HepG2 (cell line): ENCODE results near the gene PRB3.

Experiments
- DPF2 ChIP-seq: sonication (generic); formaldehyde crosslinking; IDR thresholded peaks from 2 replicates; pipeline ENCODE4 v1.4.0; 2020; ENCODE audit warnings: mild to moderate bottlenecking, low read depth, missing genetic modification reagents, borderline replicate concordance
- EZH2 ChIP-seq: conservative IDR thresholded peaks from 2 replicates; pipeline ENCODE4 v1.6.1; 2012; ENCODE audit warnings: mild to moderate bottlenecking, low read depth, low read length, moderate library complexity
- GLI4 ChIP-seq: sonication (generic); formaldehyde crosslinking; IDR thresholded peaks from 2 replicates; pipeline ENCODE4 v1.5.1; 2020; ENCODE audit warnings: missing genetic modification reagents, mild to moderate bottlenecking, moderate library complexity, borderline replicate concordance
- KAT7 ChIP-seq: IDR thresholded peaks from 2 replicates; pipeline ENCODE4 v1.6.1; 2018; ENCODE audit warnings: borderline replicate concordance, missing compliant biosample characterization
- MIXL1 ChIP-seq: IDR thresholded peaks from 2 replicates; pipeline ENCODE4 v1.6.1; 2016
- POLR2AphosphoS5 ChIP-seq: IDR thresholded peaks from 2 replicates; pipeline ENCODE4 v1.6.1; 2012; ENCODE audit warnings: low read depth, low read length
- ZNF501 ChIP-seq: sonication (generic); formaldehyde crosslinking; IDR thresholded peaks from 2 replicates; pipeline ENCODE4 v1.5.1; 2020; ENCODE audit warnings: mild to moderate bottlenecking, moderate library complexity, missing genetic modification reagents
- TF ChIP-seq, protein P1 (sequence below): sonication (generic); formaldehyde crosslinking; IDR thresholded peaks from 2 replicates; pipeline ENCODE4 v1.8.0; 2022; ENCODE audit warnings: mild to moderate bottlenecking, missing genetic modification reagents, borderline replicate concordance
- TF ChIP-seq, protein P2 (sequence below): conservative IDR thresholded peaks from 2 replicates; pipeline ENCODE4 v1.6.1; 2018; ENCODE audit warnings: missing genetic modification reagents
- TF ChIP-seq, protein P3 (sequence below): IDR thresholded peaks from 2 replicates; pipeline ENCODE4 v1.6.1; 2012; ENCODE audit warnings: inconsistent platforms
- TF ChIP-seq, protein P4 (sequence below): sonication (generic); formaldehyde crosslinking; IDR thresholded peaks from 2 replicates; pipeline ENCODE4 v1.4.0; 2020; ENCODE audit warnings: missing genetic modification reagents, borderline replicate concordance

DNA sequence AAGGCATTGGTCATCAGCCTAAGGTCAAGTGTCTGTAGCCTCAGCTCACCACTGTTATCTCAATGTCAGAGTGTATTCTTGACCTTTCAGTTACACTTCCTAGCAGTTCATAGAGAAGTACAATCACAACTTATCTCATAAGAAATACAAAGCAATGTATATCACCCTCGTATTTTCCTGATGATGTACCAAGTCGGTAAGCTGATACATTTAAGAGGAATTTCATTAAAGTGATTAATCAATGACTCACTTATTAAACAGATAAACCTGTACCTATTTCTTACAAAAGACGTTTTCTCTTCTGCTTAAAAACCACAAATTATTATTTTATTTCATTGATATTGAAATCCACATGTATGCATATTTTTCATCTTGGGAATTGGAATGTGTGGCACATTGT lies 3.9 kb upstream of the PRB3 start:
- TF ChIP-seq EZH2 (no peak), MIXL1 (CRISPR knock-in tag) (no peak), POLR2AphosphoS5 (no peak), DPF2 (CRISPR knock-in tag) (no peak), KAT7 (CRISPR knock-in tag) (no peak), ZNF501 (no peak), GLI4 (CRISPR knock-in tag) (no peak)
- TF ChIP-seq, protein P1, sequence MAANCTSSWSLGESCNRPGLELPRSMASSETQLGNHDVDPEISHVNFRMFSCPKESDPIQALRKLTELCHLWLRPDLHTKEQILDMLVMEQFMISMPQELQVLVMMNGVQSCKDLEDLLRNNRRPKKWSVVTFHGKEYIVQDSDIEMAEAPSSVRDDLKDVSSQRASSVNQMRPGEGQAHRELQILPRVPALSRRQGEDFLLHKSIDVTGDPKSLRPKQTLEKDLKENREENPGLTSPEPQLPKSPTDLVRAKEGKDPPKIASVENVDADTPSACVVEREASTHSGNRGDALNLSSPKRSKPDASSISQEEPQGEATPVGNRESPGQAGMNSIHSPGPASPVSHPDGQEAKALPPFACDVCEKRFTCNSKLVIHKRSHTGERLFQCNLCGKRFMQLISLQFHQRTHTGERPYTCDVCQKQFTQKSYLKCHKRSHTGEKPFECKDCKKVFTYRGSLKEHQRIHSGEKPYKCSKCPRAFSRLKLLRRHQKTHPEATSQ (CRISPR knock-in tag) = no peak
- TF ChIP-seq, protein P2, sequence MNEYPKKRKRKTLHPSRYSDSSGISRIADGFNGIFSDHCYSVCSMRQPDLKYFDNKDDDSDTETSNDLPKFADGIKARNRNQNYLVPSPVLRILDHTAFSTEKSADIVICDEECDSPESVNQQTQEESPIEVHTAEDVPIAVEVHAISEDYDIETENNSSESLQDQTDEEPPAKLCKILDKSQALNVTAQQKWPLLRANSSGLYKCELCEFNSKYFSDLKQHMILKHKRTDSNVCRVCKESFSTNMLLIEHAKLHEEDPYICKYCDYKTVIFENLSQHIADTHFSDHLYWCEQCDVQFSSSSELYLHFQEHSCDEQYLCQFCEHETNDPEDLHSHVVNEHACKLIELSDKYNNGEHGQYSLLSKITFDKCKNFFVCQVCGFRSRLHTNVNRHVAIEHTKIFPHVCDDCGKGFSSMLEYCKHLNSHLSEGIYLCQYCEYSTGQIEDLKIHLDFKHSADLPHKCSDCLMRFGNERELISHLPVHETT = no peak
- TF ChIP-seq, protein P3, sequence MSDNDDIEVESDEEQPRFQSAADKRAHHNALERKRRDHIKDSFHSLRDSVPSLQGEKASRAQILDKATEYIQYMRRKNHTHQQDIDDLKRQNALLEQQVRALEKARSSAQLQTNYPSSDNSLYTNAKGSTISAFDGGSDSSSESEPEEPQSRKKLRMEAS = no peak
- TF ChIP-seq, protein P4, sequence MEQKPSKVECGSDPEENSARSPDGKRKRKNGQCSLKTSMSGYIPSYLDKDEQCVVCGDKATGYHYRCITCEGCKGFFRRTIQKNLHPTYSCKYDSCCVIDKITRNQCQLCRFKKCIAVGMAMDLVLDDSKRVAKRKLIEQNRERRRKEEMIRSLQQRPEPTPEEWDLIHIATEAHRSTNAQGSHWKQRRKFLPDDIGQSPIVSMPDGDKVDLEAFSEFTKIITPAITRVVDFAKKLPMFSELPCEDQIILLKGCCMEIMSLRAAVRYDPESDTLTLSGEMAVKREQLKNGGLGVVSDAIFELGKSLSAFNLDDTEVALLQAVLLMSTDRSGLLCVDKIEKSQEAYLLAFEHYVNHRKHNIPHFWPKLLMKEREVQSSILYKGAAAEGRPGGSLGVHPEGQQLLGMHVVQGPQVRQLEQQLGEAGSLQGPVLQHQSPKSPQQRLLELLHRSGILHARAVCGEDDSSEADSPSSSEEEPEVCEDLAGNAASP (CRISPR knock-in tag) = no peak
